Measurements from ENCODE around the gene SPDYC.
A peak's percentile ranks its signal among the peaks of the same experiment; 100 is the strongest.

Gene SPDYC

GRCh38 chr11:65130631-65131416 lies 39.2 kb upstream of the SPDYC start:
- no peak overlapping the region for H3K4me3 ChIP-seq (ENCODE audit: low read depth, low read length)
- TF ChIP-seq POLR2A (IDR thresholded peaks at IDR 0.05; ENCODE audit: extremely low read depth, insufficient read length) (no peak), MYC (IDR thresholded peaks at IDR 0.05; ENCODE audit: low read depth, low read length) (no peak), MAX (IDR thresholded peaks at IDR 0.05; ENCODE audit: low read depth, low read length) (no peak), CTCF (IDR thresholded peaks at IDR 0.05; ENCODE audit: low read depth, low read length) (no peak)
- DNase-seq (ENCODE audit: low read depth): peak; percentile 7

GRCh38 chr11:65131417-65131776 lies 38.6 kb upstream of the SPDYC start:
- TF ChIP-seq POLR2A (IDR thresholded peaks at IDR 0.05; ENCODE audit: extremely low read depth, insufficient read length) (no peak), MAX (IDR thresholded peaks at IDR 0.05; ENCODE audit: low read depth, low read length) (no peak), MYC (IDR thresholded peaks at IDR 0.05; ENCODE audit: low read depth, low read length) (no peak), CTCF (IDR thresholded peaks at IDR 0.05; ENCODE audit: low read depth, low read length) (no peak)
- no peak overlapping the region for H3K4me3 ChIP-seq (ENCODE audit: low read depth, low read length)
- DNase-seq (ENCODE audit: low read depth): no peak

GRCh38 chr11:65131895-65132237 lies 38.2 kb upstream of the SPDYC start:
- no peak overlapping the region for H3K4me3 ChIP-seq (ENCODE audit: low read depth, low read length)
- TF ChIP-seq POLR2A (IDR thresholded peaks at IDR 0.05; ENCODE audit: extremely low read depth, insufficient read length) (no peak), CTCF (IDR thresholded peaks at IDR 0.05; ENCODE audit: low read depth, low read length) (no peak), MYC (IDR thresholded peaks at IDR 0.05; ENCODE audit: low read depth, low read length) (no peak), MAX (IDR thresholded peaks at IDR 0.05; ENCODE audit: low read depth, low read length) (no peak)
- no peak for DNase-seq (ENCODE audit: low read depth)

- DNase-seq (ENCODE audit: low read depth): peak; percentile 6
- peak overlapping the region; percentile 86 for H3K4me3 ChIP-seq (ENCODE audit: low read depth, low read length)
- TF ChIP-seq MAX (IDR thresholded peaks at IDR 0.05; ENCODE audit: low read depth, low read length) (no peak), POLR2A (IDR thresholded peaks at IDR 0.05; ENCODE audit: extremely low read depth, insufficient read length) (no peak), MYC (IDR thresholded peaks at IDR 0.05; ENCODE audit: low read depth, low read length) (no peak), CTCF (IDR thresholded peaks at IDR 0.05; ENCODE audit: low read depth, low read length) (no peak)
These were observed 37.6 kb upstream of the SPDYC start for GRCh38 chr11:65132238-65132987.

GRCh38 chr11:65132988-65133700 lies 36.9 kb upstream of the SPDYC start:
- H3K4me3 ChIP-seq (ENCODE audit: low read depth, low read length): peak overlapping the region; percentile 86
- peak; percentile 62 for DNase-seq (ENCODE audit: low read depth)
- TF ChIP-seq MAX (IDR thresholded peaks at IDR 0.05; ENCODE audit: low read depth, low read length) (no peak), POLR2A (IDR thresholded peaks at IDR 0.05; ENCODE audit: extremely low read depth, insufficient read length) (no peak), MYC (IDR thresholded peaks at IDR 0.05; ENCODE audit: low read depth, low read length) (no peak), CTCF (IDR thresholded peaks at IDR 0.05; ENCODE audit: low read depth, low read length) (no peak)

Data from NB4 (cell line).